OCI-LY3 (cell line): ENCODE data around the gene TGDS.

Source experiments
- H2AFZ ChIP-seq: fragments of 200-600, 300-600 bp; shearing (Covaris generic); 2 replicates; pipeline ENCODE4 v1.6.0; 2014; ENCODE audit warnings: antibody characterized with exemption, low read depth, low read length
- H3K27ac ChIP-seq: fragments of 200-600, 300-600 bp; sonication (generic); 2 replicates; pipeline ENCODE4 v1.5.1; 2014; ENCODE audit warnings: mild to moderate bottlenecking, low read length, moderate library complexity, mixed read lengths
- H3K27me3 ChIP-seq: fragments of 200-600, 300-600 bp; sonication (generic); 2 replicates; pipeline ENCODE4 v1.6.1; 2014; ENCODE audit warnings: low read depth, low read length, mixed read lengths
- H3K36me3 ChIP-seq: fragments of 200-600, 300-600 bp; sonication (generic); replicated peaks from 2 replicates; pipeline ENCODE3; 2014; ENCODE audit warnings: low read depth, low read length, mixed read lengths
- H3K4me1 ChIP-seq: fragments of 300-600, 200-600 bp; sonication (generic); 2 replicates; pipeline ENCODE4 v1.6.1; 2014; ENCODE audit warnings: low read length, mixed read lengths
- H3K4me2 ChIP-seq: fragments of 200-600, 300-600 bp; sonication (generic); 2 replicates; pipeline ENCODE4 v1.6.1; 2014; ENCODE audit warnings: low read length, mixed read lengths
- H3K4me3 ChIP-seq: fragments of 300-600, 200-600 bp; sonication (generic); 2 replicates; pipeline ENCODE4 v1.5.1; 2014; ENCODE audit warnings: antibody characterized with exemption, mild to moderate bottlenecking, low read length, moderate library complexity
- H3K79me2 ChIP-seq: fragments of 300-600, 200-600 bp; shearing (Covaris generic); 2 replicates; pipeline ENCODE4 v1.6.1; 2014; ENCODE audit warnings: mild to moderate bottlenecking, low read length, mixed read lengths
- H3K9ac ChIP-seq: fragments of 300-600, 200-600 bp; shearing (Covaris generic); 2 replicates; pipeline ENCODE4 v1.6.0; 2014; ENCODE audit warnings: mild to moderate bottlenecking, low read length, moderate library complexity
- H3K9me3 ChIP-seq: fragments of 200-600, 300-600 bp; shearing (Covaris generic); 2 replicates; pipeline ENCODE4 v1.6.1; 2014; ENCODE audit warnings: low read length, mixed read lengths; ENCODE audit not compliant: insufficient read depth
- H4K20me1 ChIP-seq: fragments of 200-600, 300-600 bp; sonication (generic); 2 replicates; pipeline ENCODE4 v1.6.1; 2016; ENCODE audit warnings: low read length, mixed read lengths; ENCODE audit not compliant: insufficient read depth
- EZH2phosphoT487 ChIP-seq: fragments of 200-600 bp; shearing (Covaris generic); IDR thresholded peaks from 2 replicates; pipeline ENCODE4 v1.6.1; 2018; ENCODE audit warnings: antibody characterized with exemption, mixed run types, low read depth
- TF ChIP-seq, protein P1 (sequence below): fragments of 200-600, 300-600 bp; sonication (generic); IDR thresholded peaks from 2 replicates; pipeline ENCODE4 v1.5.1; 2014; ENCODE audit warnings: antibody characterized with exemption, low read length, low read depth

Gene TGDS

GRCh38 chr13:94549232-94550061 lies 46.5 kb downstream of the TGDS start:
- no peak for TF ChIP-seq EZH2phosphoT487
- TF ChIP-seq, protein P1, sequence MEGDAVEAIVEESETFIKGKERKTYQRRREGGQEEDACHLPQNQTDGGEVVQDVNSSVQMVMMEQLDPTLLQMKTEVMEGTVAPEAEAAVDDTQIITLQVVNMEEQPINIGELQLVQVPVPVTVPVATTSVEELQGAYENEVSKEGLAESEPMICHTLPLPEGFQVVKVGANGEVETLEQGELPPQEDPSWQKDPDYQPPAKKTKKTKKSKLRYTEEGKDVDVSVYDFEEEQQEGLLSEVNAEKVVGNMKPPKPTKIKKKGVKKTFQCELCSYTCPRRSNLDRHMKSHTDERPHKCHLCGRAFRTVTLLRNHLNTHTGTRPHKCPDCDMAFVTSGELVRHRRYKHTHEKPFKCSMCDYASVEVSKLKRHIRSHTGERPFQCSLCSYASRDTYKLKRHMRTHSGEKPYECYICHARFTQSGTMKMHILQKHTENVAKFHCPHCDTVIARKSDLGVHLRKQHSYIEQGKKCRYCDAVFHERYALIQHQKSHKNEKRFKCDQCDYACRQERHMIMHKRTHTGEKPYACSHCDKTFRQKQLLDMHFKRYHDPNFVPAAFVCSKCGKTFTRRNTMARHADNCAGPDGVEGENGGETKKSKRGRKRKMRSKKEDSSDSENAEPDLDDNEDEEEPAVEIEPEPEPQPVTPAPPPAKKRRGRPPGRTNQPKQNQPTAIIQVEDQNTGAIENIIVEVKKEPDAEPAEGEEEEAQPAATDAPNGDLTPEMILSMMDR: no peak
- Histone ChIP-seq H3K27me3 (no peaks in the 10 kb centered on the region), H2AFZ (peak overlapping the region; percentile 93), H3K4me1 (peaks cover 8% of the 10 kb centered on the region; the same call in 1 of the 2 replicates), H3K4me2 (peak overlapping the region; percentile 91), H3K4me3 (peak overlapping the region; percentile 92), H4K20me1 (no peaks in the 10 kb centered on the region), H3K9me3 (no peaks in the 10 kb centered on the region), H3K9ac (peak overlapping the region; percentile 84), H3K27ac (peak overlapping the region; percentile 88), H3K79me2 (no peaks in the 10 kb centered on the region), H3K36me3 (no peaks in the 10 kb centered on the region)

DNA sequence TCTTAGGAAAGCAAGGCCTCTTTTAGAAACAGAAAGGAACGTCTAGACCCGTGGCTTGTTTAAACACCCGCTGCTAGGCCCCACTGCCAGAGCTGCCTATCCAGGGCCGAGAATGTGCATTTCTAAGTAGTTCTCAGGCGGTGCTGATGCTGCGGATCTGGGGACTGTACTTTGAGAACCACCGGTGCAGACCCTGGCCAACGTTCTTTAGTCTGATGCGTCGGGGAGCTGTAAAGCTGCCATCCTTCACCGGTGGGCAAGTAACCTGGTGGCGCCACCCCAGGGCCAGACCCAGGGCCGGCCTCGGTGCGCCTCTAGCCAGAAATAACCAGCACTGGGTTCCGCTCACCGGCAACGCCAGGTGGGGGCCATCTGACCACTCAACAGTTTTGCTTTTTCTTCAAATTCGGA lies 47.1 kb downstream of the TGDS start:
- H3K9ac ChIP-seq: peak overlapping the region; percentile 84
- H3K4me3 ChIP-seq: peak overlapping the region; percentile 92
- H3K79me2 ChIP-seq: no peaks in the 10 kb centered on the region
- H4K20me1 ChIP-seq: no peaks in the 10 kb centered on the region
- no peaks in the 10 kb centered on the region for H3K36me3 ChIP-seq
- no peak for TF ChIP-seq EZH2phosphoT487
- TF ChIP-seq, protein P1: peak; percentile 47
- peak overlapping the region; percentile 88 for H3K27ac ChIP-seq
- H3K9me3 ChIP-seq: no peaks in the 10 kb centered on the region
- no peaks in the 10 kb centered on the region for H3K27me3 ChIP-seq
- H3K4me2 ChIP-seq: peak overlapping the region; percentile 91
- H2AFZ ChIP-seq: peak overlapping the region; percentile 89
- H3K4me1 ChIP-seq: peaks cover 8% of the 10 kb centered on the region; the same call in 1 of the 2 replicates

- Histone ChIP-seq H3K9ac (peak overlapping the region; percentile 84), H3K4me3 (peak overlapping the region; percentile 92), H2AFZ (peak overlapping the region; percentile 89), H4K20me1 (no peaks in the 10 kb centered on the region), H3K9me3 (no peaks in the 10 kb centered on the region), H3K79me2 (no peaks in the 10 kb centered on the region), H3K36me3 (no peaks in the 10 kb centered on the region), H3K27ac (peak overlapping the region; percentile 88), H3K27me3 (no peaks in the 10 kb centered on the region), H3K4me1 (peaks cover 8% of the 10 kb centered on the region; the same call in 1 of the 2 replicates), H3K4me2 (peak overlapping the region; percentile 91)
- TF ChIP-seq, protein P1: no peak
- TF ChIP-seq EZH2phosphoT487: no peak
Observed at GRCh38 chr13:94548382-94548781, 47.6 kb downstream of the TGDS start.

GRCh38 chr13:94546061-94546839 lies 49.7 kb downstream of the TGDS start:
- no peak overlapping the region for H2AFZ ChIP-seq
- no peak overlapping the region for H3K4me3 ChIP-seq
- no peaks in the 10 kb centered on the region for H4K20me1 ChIP-seq
- H3K4me1 ChIP-seq: peaks cover 8% of the 10 kb centered on the region; the same call in 1 of the 2 replicates
- no peak overlapping the region for H3K9ac ChIP-seq
- no peaks in the 10 kb centered on the region for H3K27me3 ChIP-seq
- H3K36me3 ChIP-seq: no peaks in the 10 kb centered on the region
- no peak for TF ChIP-seq EZH2phosphoT487
- TF ChIP-seq, protein P1: no peak
- H3K27ac ChIP-seq: no peak overlapping the region
- no peak overlapping the region for H3K4me2 ChIP-seq
- no peaks in the 10 kb centered on the region for H3K79me2 ChIP-seq
- no peaks in the 10 kb centered on the region for H3K9me3 ChIP-seq
